MM.1S (cell line): ENCODE results near the gene MMD.

Experiments used
- EZH2 ChIP-seq: fragments of 300-600 bp; sonication (generic); optimal IDR thresholded peaks from 2 replicates; pipeline ENCODE3; 2017; ENCODE audit warnings: low read depth, mild to moderate bottlenecking, antibody characterized with exemption, low read length, mixed read lengths
- EZH2phosphoT487 ChIP-seq: fragments of 300-600 bp; sonication (generic); IDR thresholded peaks from 2 replicates; pipeline ENCODE4 v1.6.1; 2018; ENCODE audit warnings: antibody characterized with exemption, low read length
- TF ChIP-seq, protein P1 (sequence below): fragments of 300-600 bp; sonication (generic); IDR thresholded peaks from 2 replicates; pipeline ENCODE4 v1.5.1; 2016; ENCODE audit warnings: antibody characterized with exemption, low read length, mixed read lengths

DNA sequence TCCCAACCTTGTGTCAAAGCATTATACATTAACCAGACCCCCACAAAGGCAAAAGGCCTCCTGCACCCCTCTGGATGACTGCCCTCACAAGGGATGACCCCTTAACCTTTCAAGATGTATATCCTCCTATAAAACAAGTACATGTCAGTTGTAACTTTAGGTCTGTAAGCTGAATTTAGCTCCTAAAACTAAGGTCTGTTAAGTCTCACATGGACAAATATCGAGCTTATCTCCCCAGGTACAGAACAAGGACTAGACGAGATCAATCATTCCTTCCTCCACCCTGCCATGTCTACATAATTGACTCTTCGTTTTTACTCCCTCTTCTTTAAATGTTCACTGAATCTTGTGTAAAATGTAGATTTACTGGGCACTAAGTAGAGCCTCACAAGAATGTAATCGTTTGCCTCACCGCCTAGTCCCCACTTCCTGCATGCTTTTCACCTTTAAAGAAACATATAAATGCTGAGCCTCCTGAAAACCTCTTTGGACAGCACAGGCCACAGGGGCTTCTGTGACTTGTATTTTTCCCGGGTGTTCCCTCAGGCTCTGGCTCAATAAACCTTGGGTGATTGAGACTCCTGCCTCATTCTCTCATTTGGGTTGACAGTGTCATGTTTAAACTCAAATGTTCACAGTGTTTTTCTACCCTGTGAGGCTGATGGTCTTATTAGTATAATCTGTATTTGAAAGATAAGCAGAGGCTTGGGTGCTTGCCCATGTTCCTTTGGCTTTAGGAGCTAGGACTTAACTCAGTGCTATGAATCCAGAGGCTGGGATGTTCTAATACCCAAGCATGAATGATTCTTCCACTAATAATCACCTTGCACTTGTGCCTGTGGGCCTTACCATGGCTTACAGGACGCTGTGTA lies 37.6 kb downstream of the MMD start:
- TF ChIP-seq, protein P1, sequence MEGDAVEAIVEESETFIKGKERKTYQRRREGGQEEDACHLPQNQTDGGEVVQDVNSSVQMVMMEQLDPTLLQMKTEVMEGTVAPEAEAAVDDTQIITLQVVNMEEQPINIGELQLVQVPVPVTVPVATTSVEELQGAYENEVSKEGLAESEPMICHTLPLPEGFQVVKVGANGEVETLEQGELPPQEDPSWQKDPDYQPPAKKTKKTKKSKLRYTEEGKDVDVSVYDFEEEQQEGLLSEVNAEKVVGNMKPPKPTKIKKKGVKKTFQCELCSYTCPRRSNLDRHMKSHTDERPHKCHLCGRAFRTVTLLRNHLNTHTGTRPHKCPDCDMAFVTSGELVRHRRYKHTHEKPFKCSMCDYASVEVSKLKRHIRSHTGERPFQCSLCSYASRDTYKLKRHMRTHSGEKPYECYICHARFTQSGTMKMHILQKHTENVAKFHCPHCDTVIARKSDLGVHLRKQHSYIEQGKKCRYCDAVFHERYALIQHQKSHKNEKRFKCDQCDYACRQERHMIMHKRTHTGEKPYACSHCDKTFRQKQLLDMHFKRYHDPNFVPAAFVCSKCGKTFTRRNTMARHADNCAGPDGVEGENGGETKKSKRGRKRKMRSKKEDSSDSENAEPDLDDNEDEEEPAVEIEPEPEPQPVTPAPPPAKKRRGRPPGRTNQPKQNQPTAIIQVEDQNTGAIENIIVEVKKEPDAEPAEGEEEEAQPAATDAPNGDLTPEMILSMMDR = no peak
- no peak for TF ChIP-seq EZH2
- TF ChIP-seq EZH2phosphoT487 = no peak
